Thyroid gland (tissue), 4 donors: ENCODE results near the gene SNX27.

Experiments
- CTCF ChIP-seq, 6 experiments: fragments of 200-600 bp in 3 of 6; fragments of 450-650 bp in 3 of 6; sonication (generic) in 3 of 6; IDR thresholded peaks; one replicate each; pipeline ENCODE4 v1.5.1; 2016 to 2019; ENCODE audit warnings: antibody characterized with exemption in 6 of 6, mild to moderate bottlenecking in 2 of 6, inconsistent platforms in 1 of 6, moderate library complexity in 1 of 6
- POLR2A ChIP-seq, 2 donors: fragments of 450-650 bp; IDR thresholded peaks; one replicate each; pipeline ENCODE4 v1.6.1; 2017; ENCODE audit warnings: antibody characterized with exemption in 2 of 2, mild to moderate bottlenecking in 2 of 2, moderate library complexity in 1 of 2

GRCh38 chr1:151693057-151693651, 81.3 kb downstream of the SNX27 start:
- TF ChIP-seq CTCF (IDR thresholded peaks at IDR 0.05): peak in 4 of 6 experiments; percentile 35 to 66 (median 47)
- TF ChIP-seq POLR2A (IDR thresholded peaks at IDR 0.05): no peak
